Endothelial cell of umbilical vein (primary cell): ENCODE results near the gene UBE2Q2. TPM values are rescaled to one million over a fixed set of nuclear protein-coding genes. Genes with fewer than 3 reads are reported as not detected.

ENCODE experiments used
- BruUV-seq: library from RNA; stranded (reverse); fragments of 400-500 nt; replicated peaks from 2 replicates; lab custom pipeline; 2021; lab: Mats Ljungman, UMichigan
- CTCF ChIA-PET: fragments of 300-600, 350-600 bp; sonication (Branson Sonifier 250); formaldehyde crosslinking; loops from one replicate; lab custom pipeline; 2021; ENCODE audit warnings: antibody characterized with exemption, inconsistent platforms; lab: Charles Lee
- POLR2A ChIA-PET: fragments of 300-600, 350-600 bp; sonication (Branson Sonifier 250); formaldehyde crosslinking; loops from one replicate; lab custom pipeline; 2021; ENCODE audit warnings: antibody characterized with exemption, inconsistent platforms; lab: Charles Lee
- DNase-seq: peaks from one replicate; pipeline ENCODE4 v3.0.0-alpha.2; 2011; ENCODE audit warnings: low read depth, low spot score
- FAIRE-seq: peaks from 2 replicates; lab custom pipeline; 2011; peaks lifted over from hg19 to GRCh38; lab: Jason Lieb, UNC
- H2AFZ ChIP-seq: 2 replicates; pipeline ENCODE4 v1.6.0; 2012; ENCODE audit warnings: low read depth, low read length, control low read depth, inconsistent platforms
- H3K27ac ChIP-seq: 2 replicates; pipeline ENCODE4 v1.5.1; 2011; ENCODE audit warnings: low read depth, mild to moderate bottlenecking, control low read depth, low read length, moderate library complexity; ENCODE audit not compliant: insufficient read depth
- H3K27me3 ChIP-seq, 2 experiments: 2 replicates each; pipeline versions ENCODE4 v1.6.0 to v1.6.1; 2011; ENCODE audit warnings: low read length in 2 of 2, mixed read lengths in 1 of 2; ENCODE audit not compliant: control insufficient read depth in 2 of 2, insufficient read depth in 2 of 2
- H3K36me3 ChIP-seq, 2 experiments: 2 replicates in 1 of 2; 3 replicates in 1 of 2; pipeline ENCODE4 v1.5.1; 2011; ENCODE audit warnings: low read length in 2 of 2, mild to moderate bottlenecking in 1 of 2, moderate library complexity in 1 of 2; ENCODE audit not compliant: control insufficient read depth in 2 of 2, insufficient read depth in 2 of 2; ENCODE audit errors: extremely low read depth in 1 of 2
- H3K4me1 ChIP-seq: 3 replicates; pipeline ENCODE4 v1.5.1; 2011; ENCODE audit warnings: mild to moderate bottlenecking, low read length; ENCODE audit not compliant: control insufficient read depth, insufficient read depth; ENCODE audit errors: extremely low read depth
- H3K4me2 ChIP-seq: 2 replicates; pipeline ENCODE4 v1.6.1; 2011; ENCODE audit warnings: low read length, control low read depth, mixed read lengths; ENCODE audit not compliant: insufficient read depth
- H3K4me3 ChIP-seq, 3 experiments: fragments of 200-600 bp in 1 of 3; sonication (generic), shearing (Covaris generic) in 1 of 3; replicated peaks in 1 of 3; 2 replicates each; pipeline ENCODE4 v1.5.1; 2011 to 2016; ENCODE audit warnings: control low read depth in 3 of 3, low read length in 3 of 3, mild to moderate bottlenecking in 2 of 3, inconsistent platforms in 1 of 3, low read depth in 1 of 3, moderate library complexity in 1 of 3; ENCODE audit not compliant: insufficient read depth in 1 of 3
- H3K79me2 ChIP-seq: 2 replicates; pipeline ENCODE4 v1.6.0; 2012; ENCODE audit warnings: low read length, inconsistent platforms; ENCODE audit not compliant: control insufficient read depth, insufficient read depth
- H3K9ac ChIP-seq: replicated peaks from 2 replicates; pipeline ENCODE3; 2011; ENCODE audit warnings: low read length, control low read depth; ENCODE audit not compliant: insufficient read depth; ENCODE audit errors: extremely low read depth
- H3K9me1 ChIP-seq: replicated peaks from 3 replicates; pipeline ENCODE4 v1.6.0; 2011; ENCODE audit warnings: mild to moderate bottlenecking, low read length; ENCODE audit not compliant: control insufficient read depth, insufficient read depth; ENCODE audit errors: extremely low read depth
- H3K9me3 ChIP-seq: replicated peaks from 2 replicates; pipeline ENCODE4 v1.5.1; 2012; ENCODE audit warnings: low read length, inconsistent platforms; ENCODE audit not compliant: control insufficient read depth, insufficient read depth
- H4K20me1 ChIP-seq: replicated peaks from 2 replicates; pipeline ENCODE3; 2011; ENCODE audit warnings: mild to moderate bottlenecking, low read length; ENCODE audit not compliant: control insufficient read depth, insufficient read depth; ENCODE audit errors: extremely low read depth
- EZH2 ChIP-seq: IDR thresholded peaks from 2 replicates; pipeline ENCODE4 v1.6.1; 2012; ENCODE audit warnings: borderline replicate concordance, low read depth, mild to moderate bottlenecking, moderate library complexity, low read length, inconsistent platforms; ENCODE audit not compliant: severe bottlenecking
- FOS ChIP-seq: IDR thresholded peaks from 2 replicates; pipeline ENCODE4 v1.6.1; 2011; ENCODE audit warnings: mild to moderate bottlenecking, low read length, moderate library complexity, borderline replicate concordance; ENCODE audit not compliant: insufficient read depth
- GATA2 ChIP-seq: IDR thresholded peaks from 2 replicates; pipeline ENCODE4 v1.7.0; 2011; ENCODE audit warnings: low read depth, mild to moderate bottlenecking, moderate library complexity, mixed read lengths, low read length; ENCODE audit not compliant: insufficient read length, insufficient read depth
- JUN ChIP-seq: IDR thresholded peaks from 2 replicates; pipeline ENCODE4 v1.6.1; 2011; ENCODE audit warnings: borderline replicate concordance, low read depth; ENCODE audit not compliant: insufficient read length, insufficient read depth
- MYC ChIP-seq: IDR thresholded peaks from one replicate; pipeline ENCODE4 v1.6.1; 2011; ENCODE audit warnings: mild to moderate bottlenecking, low read depth, low read length
- POLR2A ChIP-seq: IDR thresholded peaks from 2 replicates; pipeline ENCODE4 v1.6.1; 2012; ENCODE audit warnings: low read depth, mild to moderate bottlenecking, control low read depth, low read length
- POLR2AphosphoS5 ChIP-seq: IDR thresholded peaks from 2 replicates; pipeline ENCODE4 v1.6.1; 2012; ENCODE audit warnings: low read depth, mild to moderate bottlenecking, control low read depth, low read length, moderate library complexity; ENCODE audit not compliant: insufficient read depth
- dilution Hi-C: fragments of 300-500 bp; cut with MboI; formaldehyde crosslinking; loops from one replicate; pipeline ENCODE4 v1.15.0; 2019; ENCODE audit warnings: low sequenced_read_pairs; ENCODE audit not compliant: extremely low pct_ligation_motif_present
- intact Hi-C: fragments of 100-400 bp; cut with micrococcal nuclease; formaldehyde crosslinking; loops from one replicate; pipeline ENCODE4 v1.10.0; 2022
- polyA plus RNA-seq, 4 experiments: library from polyadenylated mRNA; depleted of rRNA in 3 of 4; stranded (reverse) in 3 of 4; unstranded in 1 of 4; fragments of >200 nt; gene quantifications; 2 replicates each; pipeline versions ENCODE4 v1.2.1 to v1.2.3, GENCODE V29; 2011 to 2012; ENCODE audit warnings: missing spikeins in 1 of 4
- total RNA-seq: library from RNA; stranded (reverse); gene quantifications from 2 replicates; pipeline ENCODE4 v1.2.3, GENCODE V29; 2021
- TF ChIP-seq, protein P1 (sequence below), 2 donors: IDR thresholded peaks; 1 replicate in 1 of 2; 2 replicates in 1 of 2; pipeline ENCODE4 v1.5.1; 2011; ENCODE audit warnings: low read length in 2 of 2, mild to moderate bottlenecking in 2 of 2, moderate library complexity in 2 of 2, control low read depth in 1 of 2, inconsistent platforms in 1 of 2, low read depth in 1 of 2; ENCODE audit not compliant: insufficient read depth in 1 of 2; ENCODE audit errors: extremely low read depth in 1 of 2
- TF ChIP-seq, protein P2 (sequence below): IDR thresholded peaks from 2 replicates; pipeline ENCODE4 v1.6.1; 2011; ENCODE audit not compliant: insufficient read depth, insufficient read length

UBE2Q2 gene
- total and polyA plus RNA-seq, 2 donors (not counting 3 experiments of a cell fraction or from before 2014, with no cell fraction given), result 12.9 to 32.8 TPM

DNA sequence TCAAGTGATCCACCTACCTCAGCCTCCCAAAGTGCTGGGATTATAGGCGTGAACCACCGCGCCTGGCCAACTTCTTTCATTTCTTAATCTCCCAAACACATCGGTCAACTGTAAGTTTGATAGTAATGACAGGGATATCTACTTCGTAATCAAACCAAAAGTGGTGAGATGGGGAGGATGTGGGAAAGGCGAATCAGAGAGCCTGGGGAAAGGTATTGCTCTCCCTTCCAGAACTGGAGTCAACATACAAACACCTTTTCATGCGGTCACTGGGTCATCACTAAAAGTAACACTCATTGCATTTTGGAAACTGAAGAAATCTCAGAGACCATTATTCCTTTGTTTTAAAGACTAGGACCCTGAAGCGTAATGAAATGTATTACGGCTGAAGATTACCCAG, 14.8 kb upstream of the UBE2Q2 start:
- dilution Hi-C loops, result no loop called here
- CTCF ChIA-PET, result interaction anchor here (1.0 to 1.6 kb wide), 3 partner anchors 9 to 71 kb away, joined by 3 to 6 read pairs (median 4); no protein-coding TSS in a partner anchor
- FAIRE-seq, result no peak

DNA sequence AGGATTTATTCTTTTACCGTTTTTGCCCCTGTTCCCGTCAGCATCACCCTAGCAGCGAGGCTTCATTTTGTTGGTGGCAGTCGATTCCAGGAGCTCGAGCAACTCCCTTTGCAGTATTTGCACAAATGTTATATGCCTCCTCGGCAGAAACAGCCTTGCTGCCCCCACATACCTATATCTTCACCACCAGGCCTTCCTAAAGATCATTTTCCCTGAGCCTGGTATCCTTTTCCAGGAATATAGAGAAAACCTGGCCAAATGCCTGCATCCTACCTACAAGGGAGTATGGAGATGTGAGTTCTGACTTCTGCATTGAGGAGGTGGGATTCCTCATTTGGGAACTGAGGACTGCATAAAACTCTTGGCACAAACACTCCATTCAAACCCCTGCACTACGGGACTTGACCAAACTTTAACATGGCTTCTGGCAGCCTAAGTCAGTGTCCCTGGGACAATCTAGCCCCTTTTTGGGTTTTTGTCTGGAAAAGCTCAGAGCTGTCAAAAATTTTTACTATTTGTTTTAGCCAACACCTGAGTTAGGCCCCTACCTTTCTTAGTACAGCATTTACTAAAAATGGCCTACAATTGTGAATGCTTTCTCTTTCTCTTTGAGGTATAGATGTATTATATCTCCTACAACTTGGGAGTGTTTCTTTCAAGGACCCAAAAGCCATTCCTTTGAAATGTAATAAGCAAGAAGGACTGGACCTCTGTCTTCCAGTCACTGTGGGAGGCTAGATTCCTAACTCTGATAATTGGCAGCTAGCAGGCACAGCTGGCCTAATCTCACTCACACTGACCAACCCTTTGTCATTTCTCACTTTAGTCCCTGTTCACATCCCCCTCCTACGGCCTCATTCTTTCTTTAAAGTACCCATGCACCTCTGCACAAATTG, 12.1 kb upstream of the UBE2Q2 start:
- no TSS peak for BruUV-seq
- intact Hi-C loops (no loop called here), dilution Hi-C loops (no loop called here)
- DNase-seq (no peak), FAIRE-seq (no peak)
- no peak overlapping the region for H3K27ac ChIP-seq
- no peak overlapping the region for H3K9ac ChIP-seq
- H3K9me1 ChIP-seq, result no peaks in the 10 kb centered on the region
- no peaks in the 10 kb centered on the region for H3K79me2 ChIP-seq
- no peak overlapping the region for H3K4me3 ChIP-seq
- H2AFZ ChIP-seq, result no peak overlapping the region
- H3K4me1 ChIP-seq, result no peaks in the 10 kb centered on the region
- no peaks in the 10 kb centered on the region for H3K9me3 ChIP-seq
- no peaks in the 10 kb centered on the region for H4K20me1 ChIP-seq
- POLR2A ChIA-PET, result no interaction called here
- H3K27me3 ChIP-seq, result peaks cover 2 to 3% of the 10 kb centered on the region in 2 experiments
- no peaks in the 10 kb centered on the region for H3K36me3 ChIP-seq
- CTCF ChIA-PET, result interaction anchor here (0.6 to 1.6 kb wide), 3 partner anchors 90 to 103 kb away, joined by 3 read pairs; no protein-coding TSS in a partner anchor
- no peak overlapping the region for H3K4me2 ChIP-seq
- TF ChIP-seq EZH2, result no peak
- TF ChIP-seq POLR2AphosphoS5, result no peak
- no peak for TF ChIP-seq MYC
- TF ChIP-seq JUN, result no peak
- TF ChIP-seq GATA2, result no peak
- no peak for TF ChIP-seq POLR2A
- TF ChIP-seq FOS, result no peak
- TF ChIP-seq, protein P1, sequence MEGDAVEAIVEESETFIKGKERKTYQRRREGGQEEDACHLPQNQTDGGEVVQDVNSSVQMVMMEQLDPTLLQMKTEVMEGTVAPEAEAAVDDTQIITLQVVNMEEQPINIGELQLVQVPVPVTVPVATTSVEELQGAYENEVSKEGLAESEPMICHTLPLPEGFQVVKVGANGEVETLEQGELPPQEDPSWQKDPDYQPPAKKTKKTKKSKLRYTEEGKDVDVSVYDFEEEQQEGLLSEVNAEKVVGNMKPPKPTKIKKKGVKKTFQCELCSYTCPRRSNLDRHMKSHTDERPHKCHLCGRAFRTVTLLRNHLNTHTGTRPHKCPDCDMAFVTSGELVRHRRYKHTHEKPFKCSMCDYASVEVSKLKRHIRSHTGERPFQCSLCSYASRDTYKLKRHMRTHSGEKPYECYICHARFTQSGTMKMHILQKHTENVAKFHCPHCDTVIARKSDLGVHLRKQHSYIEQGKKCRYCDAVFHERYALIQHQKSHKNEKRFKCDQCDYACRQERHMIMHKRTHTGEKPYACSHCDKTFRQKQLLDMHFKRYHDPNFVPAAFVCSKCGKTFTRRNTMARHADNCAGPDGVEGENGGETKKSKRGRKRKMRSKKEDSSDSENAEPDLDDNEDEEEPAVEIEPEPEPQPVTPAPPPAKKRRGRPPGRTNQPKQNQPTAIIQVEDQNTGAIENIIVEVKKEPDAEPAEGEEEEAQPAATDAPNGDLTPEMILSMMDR (IDR thresholded peaks at IDR 0.05; ENCODE audit: extremely low read depth in 1 of 2, insufficient read depth in 1 of 2, low read depth in 1 of 2, low read length in 2 of 2), result no peak
- TF ChIP-seq, protein P2, sequence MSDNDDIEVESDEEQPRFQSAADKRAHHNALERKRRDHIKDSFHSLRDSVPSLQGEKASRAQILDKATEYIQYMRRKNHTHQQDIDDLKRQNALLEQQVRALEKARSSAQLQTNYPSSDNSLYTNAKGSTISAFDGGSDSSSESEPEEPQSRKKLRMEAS, result no peak

More for the DNA sequence above, 14.8 kb upstream of the UBE2Q2 start:
- POLR2A ChIA-PET, result no interaction called here
- Histone ChIP-seq H3K27ac (no peak overlapping the region), H3K27me3 (peaks cover 2 to 3% of the 10 kb centered on the region in 2 experiments), H3K9me3 (no peaks in the 10 kb centered on the region), H2AFZ (no peak overlapping the region), H4K20me1 (no peaks in the 10 kb centered on the region), H3K9me1 (no peaks in the 10 kb centered on the region), H3K79me2 (no peaks in the 10 kb centered on the region), H3K36me3 (no peaks in the 10 kb centered on the region), H3K4me2 (no peak overlapping the region), H3K4me1 (peaks cover 10% of the 10 kb centered on the region), H3K9ac (no peak overlapping the region), H3K4me3 (no peak overlapping the region)
- intact Hi-C loops, result no loop called here
- TF ChIP-seq, protein P2, result no peak
- no peak for DNase-seq
- no TSS peak for BruUV-seq
